IMR-90 (cell line): ENCODE results near the gene MIER2.

ENCODE experiments used
- BHLHE40 ChIP-seq: fragments of 150-350 bp; IDR thresholded peaks from 2 replicates; pipeline ENCODE4 v1.6.1; 2016; ENCODE audit warnings: mild to moderate bottlenecking, low read depth, low read length
- CEBPB ChIP-seq: IDR thresholded peaks from 2 replicates; pipeline ENCODE4 v1.6.1; 2012; ENCODE audit warnings: low read depth, low read length, improper control_type of control experiment
- FOS ChIP-seq: fragments of 150-350 bp; IDR thresholded peaks from 2 replicates; pipeline ENCODE4 v1.6.1; 2016; ENCODE audit warnings: low read depth, low read length
- MAFK ChIP-seq: IDR thresholded peaks from 2 replicates; pipeline ENCODE4 v1.6.1; 2012; ENCODE audit warnings: low read depth, low read length, improper control_type of control experiment
- MAZ ChIP-seq: IDR thresholded peaks from 2 replicates; pipeline ENCODE4 v1.6.1; 2012; ENCODE audit warnings: low read depth, mild to moderate bottlenecking, low read length, improper control_type of control experiment, moderate library complexity, borderline replicate concordance
- MXI1 ChIP-seq: IDR thresholded peaks from 2 replicates; pipeline ENCODE4 v1.6.1; 2012; ENCODE audit warnings: low read depth, mild to moderate bottlenecking, low read length, moderate library complexity, borderline replicate concordance
- NFE2L2 ChIP-seq: fragments of 150-350 bp; IDR thresholded peaks from 2 replicates; pipeline ENCODE4 v1.6.1; 2016; ENCODE audit warnings: low read depth, mild to moderate bottlenecking, low read length
- POLR2A ChIP-seq: IDR thresholded peaks from 2 replicates; pipeline ENCODE4 v1.6.1; 2012; ENCODE audit warnings: mild to moderate bottlenecking, low read depth, low read length
- RAD21 ChIP-seq: IDR thresholded peaks from 2 replicates; pipeline ENCODE4 v1.6.1; 2012; ENCODE audit warnings: low read length, improper control_type of control experiment
- RCOR1 ChIP-seq: IDR thresholded peaks from 2 replicates; pipeline ENCODE4 v1.6.1; 2012; ENCODE audit warnings: mild to moderate bottlenecking, low read length, improper control_type of control experiment; ENCODE audit not compliant: insufficient replicate concordance
- SMC3 ChIP-seq: fragments of 150-350 bp; IDR thresholded peaks from 2 replicates; pipeline ENCODE4 v1.6.1; 2016; ENCODE audit warnings: low read depth, mild to moderate bottlenecking, antibody characterized with exemption, low read length, moderate library complexity
- TF ChIP-seq, protein P1 (sequence below): conservative IDR thresholded peaks from 2 replicates; pipeline ENCODE4 v1.5.1; 2012; ENCODE audit warnings: mild to moderate bottlenecking, low read depth, low read length, improper control_type of control experiment
- TF ChIP-seq, protein P2 (sequence below): fragments of 150-350 bp; IDR thresholded peaks from 2 replicates; pipeline ENCODE4 v1.6.1; 2016; ENCODE audit warnings: low read depth, mild to moderate bottlenecking, low read length, moderate library complexity, borderline replicate concordance

DNA sequence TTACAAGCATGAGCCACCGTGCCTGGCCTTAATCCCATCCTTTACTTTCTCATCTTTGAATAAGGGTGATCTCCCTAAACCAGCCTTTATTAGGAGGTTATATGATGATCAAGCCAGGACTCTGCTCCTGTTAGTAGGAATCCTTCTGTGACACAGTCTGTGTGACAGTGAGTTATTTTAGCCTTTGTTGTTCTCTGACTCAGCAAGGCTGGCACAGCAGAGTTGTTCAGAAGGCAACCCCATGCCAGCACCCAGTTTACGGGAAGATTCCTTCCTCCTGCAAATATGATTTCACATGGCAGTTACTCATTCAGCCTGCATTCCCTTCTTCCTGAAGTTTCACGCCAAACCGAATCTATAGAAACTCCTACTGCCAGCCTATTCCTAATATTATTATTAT, 10.5 kb upstream of the MIER2 start:
- TF ChIP-seq POLR2A, result no peak
- no peak for TF ChIP-seq FOS
- TF ChIP-seq, protein P1, sequence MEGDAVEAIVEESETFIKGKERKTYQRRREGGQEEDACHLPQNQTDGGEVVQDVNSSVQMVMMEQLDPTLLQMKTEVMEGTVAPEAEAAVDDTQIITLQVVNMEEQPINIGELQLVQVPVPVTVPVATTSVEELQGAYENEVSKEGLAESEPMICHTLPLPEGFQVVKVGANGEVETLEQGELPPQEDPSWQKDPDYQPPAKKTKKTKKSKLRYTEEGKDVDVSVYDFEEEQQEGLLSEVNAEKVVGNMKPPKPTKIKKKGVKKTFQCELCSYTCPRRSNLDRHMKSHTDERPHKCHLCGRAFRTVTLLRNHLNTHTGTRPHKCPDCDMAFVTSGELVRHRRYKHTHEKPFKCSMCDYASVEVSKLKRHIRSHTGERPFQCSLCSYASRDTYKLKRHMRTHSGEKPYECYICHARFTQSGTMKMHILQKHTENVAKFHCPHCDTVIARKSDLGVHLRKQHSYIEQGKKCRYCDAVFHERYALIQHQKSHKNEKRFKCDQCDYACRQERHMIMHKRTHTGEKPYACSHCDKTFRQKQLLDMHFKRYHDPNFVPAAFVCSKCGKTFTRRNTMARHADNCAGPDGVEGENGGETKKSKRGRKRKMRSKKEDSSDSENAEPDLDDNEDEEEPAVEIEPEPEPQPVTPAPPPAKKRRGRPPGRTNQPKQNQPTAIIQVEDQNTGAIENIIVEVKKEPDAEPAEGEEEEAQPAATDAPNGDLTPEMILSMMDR, result no peak
- no peak for TF ChIP-seq RAD21
- TF ChIP-seq RCOR1, result no peak
- TF ChIP-seq MAZ, result no peak
- no peak for TF ChIP-seq MXI1
- no peak for TF ChIP-seq SMC3
- TF ChIP-seq CEBPB, result no peak
- TF ChIP-seq MAFK, result no peak
- no peak for TF ChIP-seq NFE2L2
- no peak for TF ChIP-seq BHLHE40
- TF ChIP-seq, protein P2, sequence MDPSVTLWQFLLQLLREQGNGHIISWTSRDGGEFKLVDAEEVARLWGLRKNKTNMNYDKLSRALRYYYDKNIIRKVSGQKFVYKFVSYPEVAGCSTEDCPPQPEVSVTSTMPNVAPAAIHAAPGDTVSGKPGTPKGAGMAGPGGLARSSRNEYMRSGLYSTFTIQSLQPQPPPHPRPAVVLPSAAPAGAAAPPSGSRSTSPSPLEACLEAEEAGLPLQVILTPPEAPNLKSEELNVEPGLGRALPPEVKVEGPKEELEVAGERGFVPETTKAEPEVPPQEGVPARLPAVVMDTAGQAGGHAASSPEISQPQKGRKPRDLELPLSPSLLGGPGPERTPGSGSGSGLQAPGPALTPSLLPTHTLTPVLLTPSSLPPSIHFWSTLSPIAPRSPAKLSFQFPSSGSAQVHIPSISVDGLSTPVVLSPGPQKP, result no peak
